ENCODE data around the gene GRIFIN.

Gene GRIFIN

DNA sequence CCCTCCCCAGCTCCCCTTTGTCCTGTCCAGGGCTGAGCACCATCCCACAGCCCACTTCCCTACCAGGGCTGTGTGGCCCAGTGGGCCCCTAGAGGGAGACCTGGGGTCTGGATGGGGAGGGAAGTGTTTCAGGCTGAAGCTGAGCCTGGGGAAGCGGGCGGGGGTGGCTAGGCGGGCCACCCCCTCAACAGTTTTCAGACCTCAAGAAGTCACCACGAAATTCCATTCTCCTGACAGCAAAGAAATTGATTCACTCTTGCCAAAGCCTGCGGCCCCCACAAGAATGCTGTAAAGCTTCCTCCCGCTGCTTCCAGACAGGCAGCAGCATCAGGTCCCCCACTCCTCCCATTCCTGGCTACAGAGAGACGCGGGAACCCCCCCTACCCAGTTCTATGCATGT, 40.8 kb upstream of the GRIFIN start:
- Histone ChIP-seq H4K12ac (ENCODE audit: low read depth, low read length) (no peak overlapping the region), H3K14ac (ENCODE audit: low read length) (no peak overlapping the region)

GRCh38 chr7:2516194-2516555, 40.0 kb upstream of the GRIFIN start:
- H2AFZ ChIP-seq (ENCODE audit: insufficient read depth, low read length, poor library complexity), result no peak overlapping the region
- H3K9ac ChIP-seq (ENCODE audit: low read length), result no peak overlapping the region
- H3K23ac ChIP-seq (ENCODE audit: low read length), result no peak overlapping the region
- no peak for DNase-seq
- WGBS (ENCODE audit: extremely low coverage, insufficient coverage, insufficient read length), result no CpG with 5 or more reads among the region's 8 CpGs
- no peak overlapping the region for H2BK5ac ChIP-seq (ENCODE audit: low read depth, low read length, poor library complexity)
- no peak overlapping the region for H3K27ac ChIP-seq (ENCODE audit: low read depth, low read length)
- H3K4me2 ChIP-seq (ENCODE audit: low read length), result no peak overlapping the region
- peaks cover 5% of the 10 kb centered on the region for H3K9me3 ChIP-seq (ENCODE audit: insufficient read depth, low read depth, low read length)
- H3K36me3 ChIP-seq (ENCODE audit: control insufficient read depth in 1 of 2, insufficient read depth in 2 of 2, low read length in 2 of 2), result no peaks in the 10 kb centered on the region
- H3K4me3 ChIP-seq (ENCODE audit: low read depth, low read length), result no peak overlapping the region
- peak overlapping the region; percentile 62 for H2BK12ac ChIP-seq (ENCODE audit: low read length)
- no peak overlapping the region for H4K12ac ChIP-seq (ENCODE audit: low read depth, low read length)
- peaks cover 30 to 35% of the 10 kb centered on the region in 2 experiments for H3K4me1 ChIP-seq (ENCODE audit: control insufficient read depth in 1 of 2, insufficient read depth in 2 of 2, low read length in 2 of 2)
- no peak overlapping the region for H4K8ac ChIP-seq (ENCODE audit: low read depth, low read length)
- H3K79me2 ChIP-seq (ENCODE audit: control insufficient read depth, insufficient read depth, low read length, poor library complexity), result peaks cover 2% of the 10 kb centered on the region
- H2AK5ac ChIP-seq (ENCODE audit: low read length), result peak overlapping the region; percentile 65
- peak overlapping the region; percentile 21 for H4K91ac ChIP-seq (ENCODE audit: low read depth, low read length)
- peaks cover 19% of the 10 kb centered on the region for H3K27me3 ChIP-seq (ENCODE audit: insufficient read depth, low read length)
- no peak overlapping the region for H3K4ac ChIP-seq (ENCODE audit: low read depth, low read length)
- H3K79me1 ChIP-seq (ENCODE audit: low read length), result peaks cover 4% of the 10 kb centered on the region
- H3K18ac ChIP-seq (ENCODE audit: low read length), result peak overlapping the region; percentile 16
- H3K14ac ChIP-seq (ENCODE audit: low read length), result peak overlapping the region; percentile 16
- H2BK120ac ChIP-seq (ENCODE audit: insufficient read depth, low read length, poor library complexity), result peak overlapping the region; percentile 35

More for the DNA sequence above, 40.8 kb upstream of the GRIFIN start:
- H3K27me3 ChIP-seq (ENCODE audit: insufficient read depth, low read length), result peaks cover 19% of the 10 kb centered on the region
- no peak overlapping the region for H3K23ac ChIP-seq (ENCODE audit: low read length)
- H2AFZ ChIP-seq (ENCODE audit: insufficient read depth, low read length, poor library complexity), result no peak overlapping the region
- H3K27ac ChIP-seq (ENCODE audit: low read depth, low read length), result peak overlapping the region; percentile 43
- H3K9ac ChIP-seq (ENCODE audit: low read length), result no peak overlapping the region
- H3K79me1 ChIP-seq (ENCODE audit: low read length), result peaks cover 10% of the 10 kb centered on the region
- H2BK5ac ChIP-seq (ENCODE audit: low read depth, low read length, poor library complexity), result no peak overlapping the region
- no peak overlapping the region for H3K18ac ChIP-seq (ENCODE audit: low read length)
- peak overlapping the region; percentile 38 for H3K4me2 ChIP-seq (ENCODE audit: low read length)
- no peak overlapping the region for H3K4me3 ChIP-seq (ENCODE audit: low read depth, low read length)
- H3K4me1 ChIP-seq (ENCODE audit: control insufficient read depth in 1 of 2, insufficient read depth in 2 of 2, low read length in 2 of 2), result peaks cover 39 to 43% of the 10 kb centered on the region in 2 experiments
- peaks cover 2% of the 10 kb centered on the region for H3K79me2 ChIP-seq (ENCODE audit: control insufficient read depth, insufficient read depth, low read length, poor library complexity)
- H2BK120ac ChIP-seq (ENCODE audit: insufficient read depth, low read length, poor library complexity), result peak overlapping the region; percentile 7
- no peak overlapping the region for H3K4ac ChIP-seq (ENCODE audit: low read depth, low read length)
- WGBS (ENCODE audit: extremely low coverage, insufficient coverage, insufficient read length), result no CpG with 5 or more reads among the region's 8 CpGs
- H3K36me3 ChIP-seq (ENCODE audit: control insufficient read depth in 1 of 2, insufficient read depth in 2 of 2, low read length in 2 of 2), result no peaks in the 10 kb centered on the region
- peak overlapping the region; percentile 21 for H4K91ac ChIP-seq (ENCODE audit: low read depth, low read length)
- no peak for DNase-seq
- peaks cover 5% of the 10 kb centered on the region for H3K9me3 ChIP-seq (ENCODE audit: insufficient read depth, low read depth, low read length)
- H2BK12ac ChIP-seq (ENCODE audit: low read length), result peak overlapping the region; percentile 19
- no peak overlapping the region for H4K8ac ChIP-seq (ENCODE audit: low read depth, low read length)
- peak overlapping the region; percentile 32 for H2AK5ac ChIP-seq (ENCODE audit: low read length)

GRCh38 chr7:2515424-2516193, 39.4 kb upstream of the GRIFIN start:
- H3K36me3 ChIP-seq (ENCODE audit: control insufficient read depth in 1 of 2, insufficient read depth in 2 of 2, low read length in 2 of 2), result no peaks in the 10 kb centered on the region
- H2BK5ac ChIP-seq (ENCODE audit: low read depth, low read length, poor library complexity), result no peak overlapping the region
- peaks cover 5% of the 10 kb centered on the region for H3K9me3 ChIP-seq (ENCODE audit: insufficient read depth, low read depth, low read length)
- H4K12ac ChIP-seq (ENCODE audit: low read depth, low read length), result no peak overlapping the region
- H3K23ac ChIP-seq (ENCODE audit: low read length), result no peak overlapping the region
- no peak for DNase-seq
- peak overlapping the region; percentile 15 for H2AK5ac ChIP-seq (ENCODE audit: low read length)
- no peak overlapping the region for H3K14ac ChIP-seq (ENCODE audit: low read length)
- H3K18ac ChIP-seq (ENCODE audit: low read length), result no peak overlapping the region
- no peak overlapping the region for H3K4me2 ChIP-seq (ENCODE audit: low read length)
- H3K27ac ChIP-seq (ENCODE audit: low read depth, low read length), result no peak overlapping the region
- H2BK12ac ChIP-seq (ENCODE audit: low read length), result peak overlapping the region; percentile 13
- H2BK120ac ChIP-seq (ENCODE audit: insufficient read depth, low read length, poor library complexity), result no peak overlapping the region
- H3K9ac ChIP-seq (ENCODE audit: low read length), result no peak overlapping the region
- H4K8ac ChIP-seq (ENCODE audit: low read depth, low read length), result no peak overlapping the region
- peak overlapping the region; percentile 3 for H4K91ac ChIP-seq (ENCODE audit: low read depth, low read length)
- WGBS (ENCODE audit: extremely low coverage, insufficient coverage, insufficient read length), result no CpG with 5 or more reads among the region's 15 CpGs
- peaks cover 14% of the 10 kb centered on the region for H3K27me3 ChIP-seq (ENCODE audit: insufficient read depth, low read length)
- H3K79me1 ChIP-seq (ENCODE audit: low read length), result peaks cover 4% of the 10 kb centered on the region
- H3K4me3 ChIP-seq (ENCODE audit: low read depth, low read length), result no peak overlapping the region
- no peak overlapping the region for H3K4ac ChIP-seq (ENCODE audit: low read depth, low read length)
- no peak overlapping the region for H2AFZ ChIP-seq (ENCODE audit: insufficient read depth, low read length, poor library complexity)
- H3K79me2 ChIP-seq (ENCODE audit: control insufficient read depth, insufficient read depth, low read length, poor library complexity), result peaks cover 2% of the 10 kb centered on the region
- peaks cover 28 to 34% of the 10 kb centered on the region in 2 experiments for H3K4me1 ChIP-seq (ENCODE audit: control insufficient read depth in 1 of 2, insufficient read depth in 2 of 2, low read length in 2 of 2)

DNA sequence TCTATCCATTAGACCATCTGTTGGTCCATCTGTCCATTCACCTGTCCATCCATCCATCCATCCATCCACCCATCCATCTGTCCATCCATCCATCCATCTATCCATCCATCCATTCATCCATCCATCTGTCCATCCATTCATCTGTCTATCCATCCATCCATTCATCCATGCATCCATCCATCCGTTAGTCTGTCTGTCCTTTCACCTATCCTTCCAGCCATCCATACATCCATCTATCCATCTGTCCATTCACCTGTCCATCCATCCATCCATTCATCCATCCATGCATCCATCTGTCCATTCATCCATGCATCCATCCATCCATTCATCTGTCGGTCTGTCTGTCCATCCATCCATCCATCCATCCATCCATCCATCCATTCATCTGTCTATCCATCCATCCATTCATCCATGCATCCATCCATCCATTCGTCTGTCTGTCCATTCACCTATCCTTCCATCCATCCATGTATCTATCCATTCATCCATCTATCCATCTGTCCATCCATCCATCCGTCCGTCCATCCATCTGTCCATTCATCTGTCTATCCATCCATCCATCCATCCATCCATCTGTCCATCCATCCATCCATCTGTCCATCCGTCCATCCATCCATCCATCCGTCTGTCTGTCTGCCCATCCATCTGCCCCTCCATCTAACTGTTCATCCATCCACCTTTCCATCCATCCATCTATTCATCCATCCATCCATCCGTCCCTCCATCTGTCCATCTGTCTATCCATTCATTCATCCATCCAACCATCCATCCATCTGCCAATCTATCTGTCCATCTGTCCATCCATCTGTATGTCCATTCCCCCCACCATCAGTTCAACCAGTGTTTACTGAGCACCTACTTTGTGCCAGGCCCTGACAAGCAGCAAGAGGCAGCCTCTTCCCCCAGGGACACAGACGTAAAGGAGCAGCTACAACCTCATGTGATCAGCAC, 38.5 kb upstream of the GRIFIN start:
- no peak overlapping the region for H4K91ac ChIP-seq (ENCODE audit: low read depth, low read length)

More for the DNA sequence above, 38.5 kb upstream of the GRIFIN start:
- peaks cover 4% of the 10 kb centered on the region for H3K79me1 ChIP-seq (ENCODE audit: low read length)
- no peak overlapping the region for H3K4me3 ChIP-seq (ENCODE audit: low read depth, low read length)
- H3K4me1 ChIP-seq (ENCODE audit: control insufficient read depth in 1 of 2, insufficient read depth in 2 of 2, low read length in 2 of 2), result peaks cover 25 to 29% of the 10 kb centered on the region in 2 experiments
- H3K9ac ChIP-seq (ENCODE audit: low read length), result no peak overlapping the region
- no peak overlapping the region for H3K14ac ChIP-seq (ENCODE audit: low read length)
- H3K23ac ChIP-seq (ENCODE audit: low read length), result no peak overlapping the region
- no peak overlapping the region for H4K8ac ChIP-seq (ENCODE audit: low read depth, low read length)
- H3K4ac ChIP-seq (ENCODE audit: low read depth, low read length), result no peak overlapping the region
- H4K12ac ChIP-seq (ENCODE audit: low read depth, low read length), result no peak overlapping the region
- no peak overlapping the region for H2AFZ ChIP-seq (ENCODE audit: insufficient read depth, low read length, poor library complexity)
- H3K4me2 ChIP-seq (ENCODE audit: low read length), result no peak overlapping the region
- no CpG with 5 or more reads among the region's 9 CpGs for WGBS (ENCODE audit: extremely low coverage, insufficient coverage, insufficient read length)
- no peak overlapping the region for H3K27ac ChIP-seq (ENCODE audit: low read depth, low read length)
- H2AK5ac ChIP-seq (ENCODE audit: low read length), result no peak overlapping the region
- no peak overlapping the region for H2BK12ac ChIP-seq (ENCODE audit: low read length)
- no peak overlapping the region for H2BK120ac ChIP-seq (ENCODE audit: insufficient read depth, low read length, poor library complexity)
- no peak for DNase-seq
- H2BK5ac ChIP-seq (ENCODE audit: low read depth, low read length, poor library complexity), result no peak overlapping the region
- no peaks in the 10 kb centered on the region for H3K79me2 ChIP-seq (ENCODE audit: control insufficient read depth, insufficient read depth, low read length, poor library complexity)
- no peaks in the 10 kb centered on the region for H3K36me3 ChIP-seq (ENCODE audit: control insufficient read depth in 1 of 2, insufficient read depth in 2 of 2, low read length in 2 of 2)
- peaks cover 5% of the 10 kb centered on the region for H3K9me3 ChIP-seq (ENCODE audit: insufficient read depth, low read depth, low read length)
- no peak overlapping the region for H3K18ac ChIP-seq (ENCODE audit: low read length)
- peaks cover 14% of the 10 kb centered on the region for H3K27me3 ChIP-seq (ENCODE audit: insufficient read depth, low read length)

Data from trophoblast cell (in vitro differentiated cells and primary cell).